Small intestine (tissue), 7 donors: ENCODE measurements around the gene PHYKPL. TPM values are rescaled to one million over a fixed set of nuclear protein-coding genes. Genes with fewer than 3 reads are reported as not detected.
"Not testable (repeated sequence)": the region's sequence is repeated elsewhere in the genome, so short reads cannot be mapped to it uniquely, and the experiment has no call there.

Source experiments
- DNase-seq, 2 donors: peaks; one replicate each; pipeline versions ENCODE4 v3.0.0 to v3.0.0-alpha.2; 2013
- FAIRE-seq: peaks from 2 replicates; lab custom pipeline; 2012; peaks lifted over from hg19 to GRCh38; lab: Jason Lieb, UNC
- H3K27ac ChIP-seq, 3 donors: one replicate each; pipeline ENCODE4 v1.5.1; 2013; ENCODE audit warnings: low read length in 2 of 3, mild to moderate bottlenecking in 2 of 3, control low read depth in 1 of 3, inconsistent platforms in 1 of 3, low read depth in 1 of 3, moderate library complexity in 1 of 3
- H3K27me3 ChIP-seq, 3 donors: one replicate each; pipeline ENCODE4 v1.6.1; 2013; ENCODE audit warnings: low read length in 3 of 3, inconsistent platforms in 1 of 3; ENCODE audit not compliant: control insufficient read depth in 3 of 3, insufficient read depth in 3 of 3
- H3K36me3 ChIP-seq, 3 donors: one replicate each; pipeline ENCODE4 v1.6.1; 2013; ENCODE audit warnings: low read length in 3 of 3, inconsistent platforms in 1 of 3, low read depth in 1 of 3, mild to moderate bottlenecking in 1 of 3, moderate library complexity in 1 of 3; ENCODE audit not compliant: control insufficient read depth in 3 of 3, insufficient read depth in 2 of 3
- H3K4me1 ChIP-seq, 3 donors: one replicate each; pipeline ENCODE4 v1.6.1; 2013; ENCODE audit warnings: low read length in 2 of 3, inconsistent platforms in 1 of 3, low read depth in 1 of 3, mild to moderate bottlenecking in 1 of 3, moderate library complexity in 1 of 3; ENCODE audit not compliant: control insufficient read depth in 3 of 3, insufficient read depth in 2 of 3
- H3K4me3 ChIP-seq, 3 donors: one replicate each; pipeline ENCODE4 v1.5.1; 2013; ENCODE audit warnings: low read length in 3 of 3, control low read depth in 1 of 3, inconsistent platforms in 1 of 3, low read depth in 1 of 3, mild to moderate bottlenecking in 1 of 3, moderate library complexity in 1 of 3
- H3K9me3 ChIP-seq, 2 donors: one replicate each; pipeline ENCODE4 v1.6.1; 2013; ENCODE audit warnings: low read depth in 1 of 2, low read length in 1 of 2; ENCODE audit not compliant: control insufficient read depth in 2 of 2, insufficient read depth in 1 of 2
- WGBS, 3 donors: extraction: QIAGEN DNeasy Blood & Tissue Kit; methylation state at CpG; one replicate each; pipeline ENCODE4 v1.1.7; 2013; 5-methylcytosine and 5-hydroxymethylcytosine counted together
- polyA plus RNA-seq, 4 donors: library from polyadenylated mRNA; stranded (reverse) in 3 of 4; unstranded in 1 of 4; fragments of 200-250 nt in 3 of 4; fragments of 120-200 nt in 1 of 4; gene quantifications; one replicate each; pipeline versions ENCODE4 v1.2.1 to v1.2.3, GENCODE V29; 2013
- donor health status: healthy with polysubstance abuse.
- donor health status: control.
- donor health status: control.
- donor health status: Bipolar disorder and iron deficiency.
- donor health status: healthy.

The PHYKPL gene
- polyA plus RNA-seq, 4 donors = 57.7 to 145 (median 127) TPM

- H3K27me3 ChIP-seq = no peaks in the 10 kb centered on the region
- WGBS, 3 donors = 81 to 91% (median 91%) methylated on average over 19 of the region's 19 CpGs
- no peak overlapping the region for H3K4me3 ChIP-seq
- H3K27ac ChIP-seq = no peak overlapping the region
- H3K4me1 ChIP-seq = no peaks in the 10 kb centered on the region
- H3K36me3 ChIP-seq = no peaks in the 10 kb centered on the region
- no peaks in the 10 kb centered on the region for H3K9me3 ChIP-seq
- FAIRE-seq (no peak), DNase-seq (no peak)
Observed at GRCh38 chr5:178261666-178262600, 29.3 kb upstream of the PHYKPL start.

GRCh38 chr5:178259623-178260536 lies 27.3 kb upstream of the PHYKPL start:
- WGBS, 3 donors = 59 to 73% (median 65%) methylated on average over 20 to 21 of the region's 21 CpGs
- no peak for FAIRE-seq

GRCh38 chr5:178257650-178258049 lies 25.0 kb upstream of the PHYKPL start:
- H3K4me3 ChIP-seq = no peak overlapping the region
- H3K4me1 ChIP-seq = no peaks in the 10 kb centered on the region
- WGBS, 3 donors = 78 to 81% (median 81%) methylated on average over 4 of the region's 4 CpGs
- no peak overlapping the region for H3K27ac ChIP-seq
- DNase-seq (no peak), FAIRE-seq (no peak)
- no peaks in the 10 kb centered on the region for H3K9me3 ChIP-seq
- peaks cover 0 to 2% (median 0%) of the 10 kb centered on the region in 3 donors for H3K27me3 ChIP-seq
- no peaks in the 10 kb centered on the region for H3K36me3 ChIP-seq

More at GRCh38 chr5:178259623-178260536, 27.3 kb upstream of the PHYKPL start:
- peak in 1 of 2 donors; percentile 52 for DNase-seq
- Histone ChIP-seq H3K27ac (no peak overlapping the region), H3K36me3 (no peaks in the 10 kb centered on the region), H3K27me3 (peaks cover 0 to 2% (median 0%) of the 10 kb centered on the region in 3 donors), H3K4me1 (no peaks in the 10 kb centered on the region), H3K4me3 (no peak overlapping the region), H3K9me3 (no peaks in the 10 kb centered on the region)

DNA sequence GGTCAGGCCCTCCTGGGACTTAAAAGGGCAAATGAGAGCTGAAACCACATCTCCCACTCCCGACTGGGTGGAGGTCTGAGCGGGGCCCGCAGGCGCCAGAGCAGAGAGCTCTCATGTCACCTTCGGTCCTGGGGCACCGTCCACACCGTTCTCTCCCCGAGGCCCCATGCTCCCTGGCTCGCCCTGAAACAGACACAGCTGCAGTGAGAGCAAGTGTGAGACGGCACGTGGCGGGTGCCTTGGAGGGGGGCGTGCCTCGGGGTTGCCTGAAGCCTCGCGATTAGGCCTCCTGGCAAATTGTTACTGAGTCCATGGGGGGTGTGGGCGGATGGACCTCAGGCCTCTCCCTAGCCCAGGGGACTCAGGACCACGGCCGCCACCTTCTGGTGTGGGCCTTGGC lies 24.1 kb upstream of the PHYKPL start:
- DNase-seq = no peak
- no peaks in the 10 kb centered on the region for H3K4me1 ChIP-seq
- H3K27ac ChIP-seq = no peak overlapping the region
- H3K4me3 ChIP-seq = no peak overlapping the region
- no peak for FAIRE-seq
- peaks cover 0 to 2% (median 0%) of the 10 kb centered on the region in 3 donors for H3K27me3 ChIP-seq
- H3K9me3 ChIP-seq = no peaks in the 10 kb centered on the region
- 71 to 82% (median 75%) methylated on average over 19 of the region's 19 CpGs for WGBS, 3 donors
- H3K36me3 ChIP-seq = no peaks in the 10 kb centered on the region

DNA sequence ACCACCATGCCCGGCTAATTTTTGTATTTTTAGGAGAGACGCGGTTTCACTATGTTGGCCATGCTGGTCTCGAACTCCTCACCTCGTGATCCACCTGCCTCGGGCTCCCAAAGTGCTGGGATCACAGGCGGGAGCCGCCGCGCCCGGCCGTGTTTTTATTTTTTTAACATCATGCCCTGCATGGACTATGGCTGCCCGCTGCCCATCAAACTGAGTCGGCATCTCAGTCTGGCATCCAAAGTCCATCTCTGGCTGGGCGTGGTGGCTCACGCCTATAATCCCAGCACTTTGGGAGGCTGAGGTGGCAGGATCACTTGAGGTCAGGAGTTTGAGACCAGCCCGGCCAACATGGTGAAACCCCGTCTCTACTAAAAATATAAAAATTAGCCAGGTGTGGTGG lies 21.0 kb upstream of the PHYKPL start:
- DNase-seq = peak in 1 of 2 donors; percentile 83
- not testable (repeated sequence) for H3K4me1 ChIP-seq, H3K27me3 ChIP-seq, H3K4me3 ChIP-seq, H3K27ac ChIP-seq, H3K9me3 ChIP-seq, H3K36me3 ChIP-seq, FAIRE-seq
- WGBS, 3 donors = 31 to 72% (median 49%) methylated on average over 18 of the region's 18 CpGs

GRCh38 chr5:178252258-178252657 lies 19.7 kb upstream of the PHYKPL start:
- no peaks in the 10 kb centered on the region for H3K36me3 ChIP-seq
- no peaks in the 10 kb centered on the region for H3K9me3 ChIP-seq
- DNase-seq (no peak), FAIRE-seq (no peak)
- H3K27ac ChIP-seq = no peak overlapping the region
- 71 to 82% (median 79%) methylated on average over 8 of the region's 8 CpGs for WGBS, 3 donors
- H3K27me3 ChIP-seq = peaks cover 0 to 2% (median 0%) of the 10 kb centered on the region in 3 donors
- H3K4me1 ChIP-seq = peaks cover 0 to 2% (median 0%) of the 10 kb centered on the region in 3 donors
- no peak overlapping the region for H3K4me3 ChIP-seq

- no peaks in the 10 kb centered on the region for H3K36me3 ChIP-seq
- peaks cover 0 to 4% (median 2%) of the 10 kb centered on the region in 3 donors for H3K4me1 ChIP-seq
- peaks cover 0 to 2% (median 0%) of the 10 kb centered on the region in 3 donors for H3K27me3 ChIP-seq
- WGBS, 3 donors = 73 to 78% (median 75%) methylated on average over 6 of the region's 6 CpGs
- no peak overlapping the region for H3K27ac ChIP-seq
- DNase-seq (no peak), FAIRE-seq (no peak)
- no peaks in the 10 kb centered on the region for H3K9me3 ChIP-seq
- H3K4me3 ChIP-seq = no peak overlapping the region
Observed at GRCh38 chr5:178250263-178250662, 17.7 kb upstream of the PHYKPL start.
